ENCODE data around the gene PBX3.
"Not testable (repeated sequence)": the region's sequence is repeated elsewhere in the genome, so short reads cannot be mapped to it uniquely, and the experiment has no call there.

The PBX3 gene

DNA sequence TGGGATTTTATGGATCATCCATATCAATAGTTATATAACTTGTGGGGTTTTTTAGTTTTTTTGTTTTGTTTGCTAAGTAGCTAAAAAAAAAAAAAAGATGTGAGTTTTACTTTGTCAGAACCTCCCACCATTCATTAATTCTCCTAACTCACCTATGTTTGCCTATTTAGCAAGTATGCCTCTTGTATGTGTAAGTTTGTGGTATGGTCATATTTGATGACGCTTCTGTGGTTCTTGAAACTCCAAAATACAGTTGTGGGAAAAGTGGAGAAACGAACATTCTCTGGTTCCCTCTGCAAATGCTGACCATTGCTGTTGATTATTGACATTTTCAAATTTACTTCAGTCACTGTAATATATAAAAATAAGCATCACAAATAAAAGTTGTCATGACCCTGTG, 75.7 kb downstream of the PBX3 start:
- DNase-seq (ENCODE audit: low read depth in 2 of 2), result no peak

DNA sequence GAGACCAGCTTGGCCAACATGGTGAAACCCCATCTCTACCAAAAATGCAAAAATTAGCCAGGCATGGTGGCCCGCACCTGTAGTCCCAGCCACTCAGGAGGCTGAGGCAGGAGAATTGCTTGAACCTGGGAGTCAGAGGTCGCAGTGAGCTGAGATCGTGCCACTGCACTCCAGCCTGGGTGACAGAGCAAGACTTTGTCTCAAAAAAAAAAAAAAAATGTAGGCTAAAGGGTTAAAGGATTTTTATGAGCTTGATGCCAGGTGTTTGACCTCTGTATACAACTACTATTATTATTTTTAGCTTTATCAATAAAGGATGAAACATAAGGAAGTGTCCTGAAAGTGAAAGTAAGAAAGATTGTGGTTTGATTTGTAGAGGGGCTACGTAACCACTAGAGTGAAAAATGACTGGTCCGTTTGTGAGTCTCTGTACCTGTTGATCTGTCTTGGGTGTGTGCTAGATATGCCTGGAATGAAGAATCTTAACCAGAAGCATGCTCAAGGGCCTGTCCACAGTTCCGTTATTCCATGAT, 76.8 kb downstream of the PBX3 start:
- DNase-seq (ENCODE audit: low read depth in 2 of 2), result not testable (repeated sequence)

DNA sequence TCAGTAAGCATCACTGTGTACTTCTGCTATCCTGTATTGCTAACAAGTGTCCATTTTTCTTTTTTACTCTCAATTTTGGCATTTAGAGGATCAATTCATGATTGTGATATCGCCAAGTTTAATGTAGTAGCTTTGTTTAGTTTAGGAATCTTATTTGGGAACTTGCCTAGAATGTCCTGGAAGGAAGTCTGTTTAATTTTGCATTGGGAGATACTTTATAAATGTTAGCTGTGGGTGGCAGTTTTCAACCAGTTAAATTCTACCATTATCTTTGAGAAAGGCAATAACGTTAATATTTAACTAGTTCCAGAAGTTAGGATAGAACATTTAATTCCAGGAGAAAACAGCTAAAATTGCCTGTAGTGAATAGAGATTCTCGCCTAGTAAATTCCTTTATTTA, 78.6 kb downstream of the PBX3 start:
- no peak for DNase-seq (ENCODE audit: low read depth in 2 of 2)

DNA sequence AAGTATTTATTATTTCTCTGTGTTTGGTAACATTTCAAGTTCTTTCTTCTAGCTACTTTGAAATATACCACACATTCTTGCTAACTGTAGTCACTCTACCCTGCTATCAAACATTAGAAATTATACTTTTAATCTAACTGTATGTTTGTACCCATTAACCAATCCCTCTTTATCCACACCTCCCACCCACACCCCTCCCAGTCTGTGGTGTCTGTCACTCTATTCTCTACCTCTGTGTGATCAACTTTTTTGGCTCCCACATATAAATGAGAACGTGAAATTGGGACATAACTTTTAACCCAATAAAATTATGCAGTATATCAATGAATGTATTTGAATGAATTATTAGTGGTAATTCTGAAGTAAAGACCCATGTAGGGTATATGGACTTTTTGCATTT, 79.7 kb downstream of the PBX3 start:
- no peak for DNase-seq (ENCODE audit: low read depth in 2 of 2)

DNA sequence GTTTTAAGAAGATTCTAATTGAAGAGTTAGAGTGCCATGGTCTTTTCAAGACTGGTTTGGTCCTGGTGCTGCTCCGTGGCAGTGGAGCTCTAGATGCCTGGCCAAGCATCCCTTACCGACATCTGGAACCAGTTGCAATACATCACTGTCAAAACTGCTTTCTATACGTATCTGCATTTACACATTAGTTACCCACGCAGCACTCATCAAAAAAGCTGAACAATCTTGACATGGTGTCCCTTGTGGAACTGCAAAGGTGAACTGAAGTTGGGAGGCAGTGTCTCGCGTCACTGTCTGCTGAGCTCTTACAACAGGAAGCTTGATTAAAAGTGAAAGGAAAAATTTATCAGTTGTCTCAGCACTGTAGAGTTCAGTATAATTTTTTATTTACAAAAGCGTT, 82.6 kb downstream of the PBX3 start:
- peak; percentile 4 to 22 for DNase-seq (ENCODE audit: low read depth in 2 of 2)

DNA sequence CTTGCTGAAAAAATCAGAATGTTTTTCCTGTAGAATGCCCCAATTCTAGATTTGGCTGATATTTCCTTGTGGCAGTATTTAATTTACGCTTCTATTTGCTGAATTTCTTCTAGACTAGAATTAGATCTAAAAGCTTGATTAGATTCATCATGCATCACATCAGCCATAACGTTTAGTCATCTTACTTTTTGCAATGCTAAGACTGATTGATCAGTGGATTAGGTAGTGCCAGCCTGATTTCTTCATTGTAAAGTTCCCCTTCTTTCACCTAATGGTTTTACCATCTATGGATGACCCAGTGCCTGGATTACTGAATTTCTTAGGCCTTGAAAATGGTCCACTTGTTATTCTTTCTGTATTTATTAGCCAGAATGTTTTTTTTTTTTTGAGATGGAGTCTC, 83.9 kb downstream of the PBX3 start:
- no peak for DNase-seq (ENCODE audit: low read depth in 2 of 2)

DNA sequence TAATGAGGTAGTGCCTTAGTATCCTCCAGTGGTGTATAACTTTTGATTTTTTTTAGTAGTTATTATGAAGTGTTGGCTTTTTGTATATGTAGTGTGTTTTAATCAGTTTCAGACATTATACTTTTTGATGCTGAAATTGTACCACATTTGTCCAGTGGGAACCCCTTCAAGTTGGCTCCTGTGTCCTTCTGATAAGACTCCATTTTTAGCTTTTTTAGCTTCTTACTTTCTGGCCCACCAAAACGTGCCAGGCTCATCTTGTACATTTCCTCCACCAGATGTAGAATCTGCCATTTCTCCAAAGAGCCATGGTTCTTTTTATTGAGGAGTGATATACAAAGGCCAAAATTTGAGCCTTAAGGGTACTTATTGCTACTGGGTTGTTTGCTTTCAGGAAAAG, 84.4 kb downstream of the PBX3 start:
- DNase-seq (ENCODE audit: low read depth in 2 of 2), result no peak

DNA sequence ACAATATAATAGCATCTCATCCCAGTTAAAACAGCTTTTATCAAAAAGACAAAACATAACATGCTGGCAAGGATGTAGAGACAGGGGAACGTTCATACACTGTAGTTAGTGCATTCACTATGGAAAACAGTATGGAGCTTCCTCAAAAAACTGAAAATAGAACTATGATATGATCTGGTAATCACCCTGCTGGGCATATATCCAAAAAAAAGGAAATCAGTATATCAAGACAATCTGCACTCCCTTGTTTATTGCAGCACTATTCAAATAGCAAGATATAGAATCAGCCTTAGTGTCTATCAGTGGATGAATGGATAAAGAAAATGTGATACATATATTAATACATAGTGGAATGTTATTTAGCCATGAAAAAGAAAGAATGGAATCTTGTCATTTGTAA, 88.5 kb downstream of the PBX3 start:
- DNase-seq (ENCODE audit: low read depth in 2 of 2), result no peak

DNA sequence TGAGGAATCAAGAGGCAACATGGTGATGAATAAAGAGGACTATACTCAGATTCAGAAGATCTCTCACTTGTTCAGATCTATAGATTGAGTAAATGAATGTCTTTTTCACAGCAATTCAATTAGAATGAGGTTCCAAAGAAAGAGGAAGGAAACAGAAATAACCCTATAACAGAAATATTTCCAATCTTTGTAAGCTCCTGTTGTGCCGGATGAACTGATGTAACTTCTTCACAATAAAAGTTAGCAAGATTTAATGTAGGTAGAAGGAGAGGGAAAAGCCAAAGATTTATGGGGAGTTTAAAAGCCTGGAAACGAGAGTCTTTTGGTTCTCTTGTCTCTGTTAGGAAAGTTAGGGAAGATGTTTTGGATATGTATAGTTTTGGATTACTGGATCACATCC, 92.1 kb downstream of the PBX3 start:
- no peak for DNase-seq (ENCODE audit: low read depth in 2 of 2)

DNA sequence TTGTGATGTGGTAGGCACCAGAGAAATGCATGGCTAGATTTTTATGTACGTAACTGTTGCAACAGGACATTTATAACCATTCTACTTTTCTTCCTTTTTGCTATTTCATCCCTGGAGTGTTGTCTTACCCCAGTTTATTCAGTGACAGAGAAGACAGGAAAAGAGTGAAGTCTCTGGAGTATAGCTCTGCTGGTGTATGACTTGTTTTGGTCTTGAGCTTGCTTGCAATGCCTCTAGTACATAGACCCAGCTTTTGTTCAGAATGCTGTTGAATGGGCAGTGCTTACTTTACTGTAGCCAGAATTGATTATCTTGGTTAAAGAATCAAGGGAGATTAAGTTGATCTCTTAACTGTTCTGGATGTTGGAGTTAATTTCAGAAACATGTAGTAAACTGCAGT, 94.3 kb downstream of the PBX3 start:
- DNase-seq (ENCODE audit: low read depth in 2 of 2), result no peak

DNA sequence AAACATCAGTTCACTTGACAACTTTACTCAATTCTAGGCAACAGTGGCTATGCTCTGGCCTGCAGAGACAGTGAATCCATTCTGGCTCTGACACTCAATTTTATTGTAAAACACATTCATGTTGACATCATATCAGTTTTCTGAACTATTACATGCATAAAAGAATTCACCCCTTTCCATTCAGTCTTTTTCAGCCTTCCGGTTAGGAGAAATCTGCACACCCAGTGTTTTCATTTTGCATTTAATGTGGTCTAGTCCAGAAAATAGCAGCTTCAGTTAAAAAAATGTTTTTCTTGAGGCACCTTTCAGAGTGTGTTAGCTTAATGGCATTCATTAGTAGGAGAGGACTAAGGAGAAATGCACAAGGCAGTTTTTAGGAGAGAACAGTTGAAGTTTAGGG, 95.1 kb downstream of the PBX3 start:
- no peak for DNase-seq (ENCODE audit: low read depth in 2 of 2)

DNA sequence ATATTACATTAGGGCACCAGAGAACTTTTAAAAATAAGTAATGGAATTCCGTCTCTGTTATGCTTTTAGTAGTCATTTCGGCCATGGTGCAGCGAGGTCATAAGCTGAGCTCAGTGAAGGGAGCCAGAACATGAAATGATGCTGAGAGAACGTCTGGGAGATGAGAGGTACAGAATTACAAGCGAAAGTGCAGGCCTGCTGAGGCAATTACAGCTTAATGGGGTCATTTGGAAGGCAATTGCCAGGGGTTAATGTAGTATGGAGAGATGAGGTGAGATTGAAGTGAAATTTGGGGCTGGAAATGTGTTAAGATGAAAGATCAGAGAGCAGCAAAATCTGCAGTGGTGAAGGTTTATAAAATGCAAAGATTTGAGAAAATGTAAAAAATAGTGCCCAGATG, 96.5 kb downstream of the PBX3 start:
- DNase-seq (ENCODE audit: low read depth in 2 of 2), result no peak

DNA sequence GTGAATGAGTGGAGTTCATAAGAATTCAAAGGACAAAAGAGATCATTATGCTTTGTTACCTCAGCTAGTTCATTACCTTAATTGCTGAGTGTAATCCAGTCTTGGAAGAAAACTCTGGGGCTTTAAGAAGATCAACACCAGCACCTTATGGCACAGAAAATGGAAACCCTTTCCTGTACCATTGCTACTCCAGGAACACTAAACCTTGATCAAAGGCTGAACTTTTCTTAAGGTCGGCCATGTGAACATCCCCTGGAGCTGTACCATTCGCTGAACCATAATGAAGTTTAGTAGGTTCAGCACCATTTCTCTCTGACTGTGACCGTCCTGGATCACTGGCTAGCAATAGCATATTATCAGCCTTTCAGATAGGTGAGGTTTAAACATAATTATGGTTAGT, 97.4 kb downstream of the PBX3 start:
- DNase-seq (ENCODE audit: low read depth in 2 of 2), result no peak

DNA sequence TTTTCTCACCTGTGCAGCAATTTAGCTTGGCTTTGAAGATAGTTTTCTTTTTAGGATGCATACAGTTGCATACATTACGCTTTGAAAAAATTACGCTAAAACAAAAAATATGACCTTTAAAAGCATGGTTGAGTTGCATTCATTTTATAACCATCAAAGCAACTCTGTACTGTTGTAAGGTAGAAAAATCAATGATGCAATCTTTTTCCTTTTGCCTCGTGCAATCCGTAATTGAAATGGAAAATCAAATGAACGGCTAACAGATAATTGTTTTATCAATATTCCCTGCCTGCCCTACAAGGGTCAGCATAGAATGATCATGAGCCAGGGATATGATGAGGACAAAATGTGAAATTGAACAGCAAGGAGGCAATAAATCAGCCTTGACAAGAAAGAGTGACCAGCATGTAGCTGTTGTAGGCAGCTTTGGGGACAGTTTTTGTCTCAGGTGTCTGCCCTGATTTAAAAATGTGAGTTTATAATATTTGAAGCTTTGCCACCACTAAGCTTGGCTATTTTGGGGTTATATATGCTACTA, 98.2 kb downstream of the PBX3 start:
- DNase-seq (ENCODE audit: low read depth in 2 of 2), result no peak

DNA sequence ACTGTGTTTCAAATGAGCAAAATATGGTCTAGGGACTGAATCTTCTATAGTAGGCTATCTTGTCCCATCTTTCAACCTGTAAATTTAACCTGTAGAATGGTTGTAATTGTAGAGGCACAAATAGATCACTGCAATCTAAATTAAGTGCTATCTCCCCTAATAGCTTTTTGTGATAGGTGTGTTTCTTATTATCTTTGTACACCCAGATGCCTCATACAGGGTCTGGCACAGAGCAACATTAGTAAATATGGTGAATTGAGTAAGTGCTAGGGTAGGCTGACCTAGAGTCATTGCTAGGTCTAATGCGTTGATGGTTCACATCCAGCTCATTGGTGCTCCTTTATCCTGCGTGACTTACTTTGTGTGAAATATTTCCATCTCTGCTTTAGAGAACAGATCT, 100.6 kb downstream of the PBX3 start:
- DNase-seq (ENCODE audit: low read depth in 2 of 2), result no peak

DNA sequence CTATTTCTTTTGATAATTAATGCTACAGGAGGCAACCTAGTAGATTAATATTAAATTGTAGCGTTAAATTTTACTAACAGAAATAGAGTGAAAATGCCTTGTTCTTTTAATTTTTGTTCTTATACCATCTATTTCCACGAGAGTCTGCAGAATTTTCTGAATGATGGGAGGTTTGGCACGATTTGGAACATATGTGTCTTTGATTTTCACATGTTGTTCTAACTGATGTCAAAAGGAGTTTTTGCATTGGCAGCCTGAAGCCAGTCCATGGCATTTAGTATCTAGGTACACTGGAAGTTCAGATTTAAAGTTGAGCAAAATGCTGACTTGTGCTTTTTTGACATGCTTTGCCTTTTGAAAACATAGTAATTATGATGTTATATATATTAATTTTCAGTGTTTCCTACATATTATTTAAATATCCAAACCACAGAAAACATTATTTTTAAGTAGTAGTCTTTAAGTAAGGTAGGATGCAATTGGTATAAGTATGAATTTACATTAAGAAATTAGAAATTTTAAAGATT, 103.0 kb downstream of the PBX3 start:
- DNase-seq (ENCODE audit: low read depth in 2 of 2), result no peak

DNA sequence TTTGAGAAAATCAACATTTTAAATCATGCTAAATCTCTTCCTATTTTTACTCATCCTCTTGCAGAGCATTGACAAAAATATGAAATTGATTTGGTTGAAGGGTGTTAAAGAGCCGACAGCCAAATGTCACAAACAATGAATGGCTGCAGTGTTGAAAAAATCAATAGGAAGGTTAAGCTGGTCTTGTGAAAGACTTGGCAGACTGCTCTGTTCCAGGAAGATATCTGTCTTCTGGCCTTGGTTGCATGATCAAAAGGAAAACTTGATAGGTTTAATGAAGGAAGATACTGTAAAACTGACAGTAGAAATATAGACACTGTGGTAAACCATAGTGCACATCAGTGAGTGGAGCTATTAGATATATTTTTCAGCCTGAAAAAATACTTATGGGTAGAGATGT, 103.6 kb downstream of the PBX3 start:
- DNase-seq (ENCODE audit: low read depth in 2 of 2), result no peak

DNA sequence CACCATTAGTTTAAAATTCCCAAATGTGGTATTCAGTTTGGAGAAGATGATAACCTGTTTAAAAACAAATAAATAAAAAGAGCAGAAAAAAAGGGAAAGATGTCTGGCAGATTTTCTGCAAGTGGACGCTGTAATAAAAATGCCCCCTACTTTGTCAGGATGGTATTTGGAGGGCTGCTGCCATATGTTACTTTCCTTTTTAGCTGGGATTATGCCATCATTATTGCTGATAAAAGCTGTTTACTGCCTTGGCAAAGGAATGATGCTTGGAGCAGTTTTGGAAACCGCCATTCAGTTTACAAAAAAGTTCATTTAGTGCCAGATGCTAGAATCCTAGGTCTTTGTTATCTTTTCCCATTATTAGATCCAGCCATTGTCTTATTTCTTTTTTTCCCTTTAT, 104.8 kb downstream of the PBX3 start:
- DNase-seq (ENCODE audit: low read depth in 2 of 2), result no peak

DNA sequence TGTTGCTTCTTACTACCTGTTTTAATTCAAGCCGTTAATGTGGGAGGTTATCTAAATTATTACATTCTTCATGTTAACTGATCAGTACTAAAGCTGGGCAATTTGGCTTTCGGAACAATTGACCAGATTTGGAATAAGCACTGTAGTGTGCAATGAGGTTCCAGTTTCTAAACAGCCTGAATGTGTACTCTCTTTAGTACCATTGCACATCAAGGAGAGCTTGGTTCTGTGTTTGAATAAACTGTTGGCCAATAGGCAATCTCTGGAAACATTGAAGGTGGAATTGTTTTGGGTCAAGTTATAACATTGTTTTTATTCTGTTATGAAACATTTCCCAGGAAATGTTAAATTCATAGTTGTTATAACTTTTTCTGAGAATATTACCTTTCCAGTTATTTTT, 105.2 kb downstream of the PBX3 start:
- no peak for DNase-seq (ENCODE audit: low read depth in 2 of 2)

DNA sequence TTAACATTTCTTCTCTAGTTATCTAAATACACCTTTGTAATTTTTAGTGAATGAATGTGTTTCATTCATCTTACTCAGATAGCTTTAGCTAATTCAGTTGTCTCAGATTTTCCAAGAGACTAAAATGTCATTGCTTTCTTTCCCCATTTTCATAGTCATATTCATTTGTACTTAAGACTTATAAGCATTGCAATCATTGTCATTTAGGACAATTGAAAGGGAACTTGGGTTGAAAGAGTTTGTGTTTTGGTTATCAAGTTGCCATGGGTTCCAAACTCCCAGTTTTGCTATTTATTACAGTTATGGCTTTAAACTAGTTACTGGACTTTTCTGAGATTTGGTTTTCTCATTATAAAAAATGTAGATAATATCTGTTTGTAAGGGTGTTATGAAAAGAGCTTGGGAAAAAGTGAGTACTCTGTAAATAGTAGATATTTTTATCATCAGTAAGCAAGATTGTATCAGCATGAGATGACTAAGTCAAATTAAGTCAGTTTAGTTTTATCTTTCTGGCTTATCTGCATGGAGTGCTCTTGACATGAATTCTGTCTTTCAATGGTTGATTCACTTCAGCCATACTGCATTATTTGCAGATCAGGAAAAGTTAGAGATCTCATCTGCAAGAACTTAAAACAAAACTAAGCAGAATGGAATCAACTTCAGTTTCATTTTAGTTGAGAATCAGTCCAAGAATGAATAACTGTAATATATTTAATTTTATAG, 107.5 kb downstream of the PBX3 start:
- no peak for DNase-seq (ENCODE audit: low read depth in 2 of 2)

DNA sequence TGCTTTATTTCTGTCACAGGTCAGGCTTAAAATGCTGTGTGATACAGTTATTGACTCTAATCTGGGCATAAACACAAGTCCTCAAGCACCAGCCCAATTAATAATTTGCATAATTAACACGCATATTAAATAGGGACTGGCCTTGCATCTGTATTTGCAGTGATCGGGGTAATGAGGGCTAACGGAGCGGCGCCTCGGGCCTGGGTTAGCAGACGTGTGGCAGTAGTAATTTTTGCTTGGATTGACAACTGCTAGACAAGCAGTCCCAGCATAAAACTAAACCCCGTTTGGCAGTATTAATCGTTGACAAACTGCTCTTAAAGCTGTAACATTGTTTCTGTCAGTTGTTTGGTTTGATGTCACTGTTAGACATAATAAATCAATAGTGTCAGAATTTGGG, 109.2 kb downstream of the PBX3 start:
- DNase-seq (ENCODE audit: low read depth in 2 of 2), result no peak

DNA sequence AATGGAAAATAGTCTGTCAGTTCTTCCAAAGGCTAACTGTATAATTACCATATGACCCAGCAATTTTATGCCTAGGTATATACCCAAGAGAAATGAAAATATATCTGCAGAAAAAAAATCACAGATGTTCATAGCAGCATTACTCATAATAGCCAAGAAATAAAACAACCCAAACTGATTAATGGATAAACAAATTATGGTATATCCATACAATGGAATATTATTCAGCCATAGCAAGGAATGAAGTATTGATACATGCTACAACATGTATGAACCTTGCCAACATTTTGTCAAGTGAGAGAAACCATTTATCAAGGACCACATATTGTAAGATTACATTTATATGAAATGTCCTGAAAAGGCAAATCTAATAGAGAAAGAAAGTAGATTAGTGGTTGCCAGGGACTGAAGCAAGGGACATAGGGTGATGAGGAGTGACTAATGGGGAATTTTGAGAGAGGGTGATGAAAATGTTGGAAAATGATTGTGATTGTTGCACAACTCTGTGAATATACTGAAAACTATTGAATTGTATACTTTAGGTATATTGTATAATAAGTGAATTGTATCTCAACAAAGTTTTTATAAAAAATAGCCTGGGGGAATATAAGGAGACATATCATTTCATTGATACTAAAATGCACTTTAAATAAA, 114.4 kb downstream of the PBX3 start:
- no peak for DNase-seq (ENCODE audit: low read depth in 2 of 2)

DNA sequence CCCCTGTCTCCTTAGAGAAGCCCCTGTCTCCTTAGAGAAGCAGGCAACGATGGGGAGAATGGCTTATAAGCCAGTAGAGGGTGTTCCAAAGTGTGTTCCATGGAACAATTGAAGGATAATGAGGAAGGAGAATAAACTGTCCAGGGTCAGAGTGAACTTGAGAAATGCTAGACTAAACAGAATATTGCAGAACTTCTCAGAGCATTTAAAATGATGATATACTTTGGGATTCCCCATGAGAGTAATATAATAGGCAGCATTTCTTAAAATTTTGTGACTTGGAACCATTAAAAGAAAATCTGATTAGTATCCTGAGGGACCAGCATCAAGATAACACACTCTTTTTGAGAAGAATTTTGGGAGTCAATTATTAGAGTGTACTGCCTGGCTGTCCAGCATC, 116.8 kb downstream of the PBX3 start:
- DNase-seq (ENCODE audit: low read depth in 2 of 2), result no peak

Measured in stimulated activated CD4-positive, alpha-beta T cell treated with anti-CD3 and anti-CD28 coated beads, Interleukin-15, amount 100 ng/mL, for 48 hours (primary cell).